ENCODE measurements around the gene C18orf32. TPM values are rescaled to one million over a fixed set of nuclear protein-coding genes. Genes with fewer than 3 reads are reported as not detected.
"Not testable (repeated sequence)": the region's sequence is repeated elsewhere in the genome, so short reads cannot be mapped to it uniquely, and the experiment has no call there.

C18orf32 gene
- total and polyA plus RNA-seq, 4 donors = 37.9 to 53.3 (median 44.8) TPM

- DNase-seq; intact Hi-C loops (cut with DNase I); H3K27ac ChIP-seq (ENCODE audit: low read depth in 1 of 2, low read length in 2 of 2); H3K9me3 ChIP-seq (ENCODE audit: control insufficient read depth, low read length); H3K27me3 ChIP-seq (ENCODE audit: control insufficient read depth in 1 of 2, insufficient read depth in 2 of 2, low read length in 1 of 2); H3K4me1 ChIP-seq (ENCODE audit: control insufficient read depth in 1 of 2, insufficient read depth in 2 of 2, low read length in 2 of 2); H3K36me3 ChIP-seq (ENCODE audit: control insufficient read depth in 1 of 2, insufficient read depth in 2 of 2, low read length in 1 of 2); ATAC-seq (ENCODE audit: low FRiP score); H3K4me3 ChIP-seq (ENCODE audit: low read length in 2 of 2): not testable (repeated sequence)
- 93% methylated on average over 7 of the region's 7 CpGs for WGBS, 2 donors
These were observed 36.6 kb upstream of the C18orf32 start for GRCh38 chr18:49523580-49524093.

GRCh38 chr18:49521216-49521835 is 34.3 kb upstream of the C18orf32 start:
- Histone ChIP-seq H3K27ac (ENCODE audit: low read depth in 1 of 2, low read length in 2 of 2) (no peak overlapping the region), H3K9me3 (ENCODE audit: control insufficient read depth, low read length) (no peaks in the 10 kb centered on the region), H3K4me1 (ENCODE audit: control insufficient read depth in 1 of 2, insufficient read depth in 2 of 2, low read length in 2 of 2) (no peaks in the 10 kb centered on the region), H3K27me3 (ENCODE audit: control insufficient read depth in 1 of 2, insufficient read depth in 2 of 2, low read length in 1 of 2) (no peaks in the 10 kb centered on the region), H3K36me3 (ENCODE audit: control insufficient read depth in 1 of 2, insufficient read depth in 2 of 2, low read length in 1 of 2) (no peaks in the 10 kb centered on the region), H3K4me3 (ENCODE audit: low read length in 2 of 2) (no peak overlapping the region)
- intact Hi-C loops (cut with DNase I) = no loop called here
- WGBS, 2 donors = 88 to 92% methylated on average over 7 of the region's 7 CpGs
- no peak for DNase-seq
- ATAC-seq (ENCODE audit: low FRiP score) = no peak

- Histone ChIP-seq H3K27me3 (ENCODE audit: control insufficient read depth in 1 of 2, insufficient read depth in 2 of 2, low read length in 1 of 2) (no peaks in the 10 kb centered on the region), H3K4me1 (ENCODE audit: control insufficient read depth in 1 of 2, insufficient read depth in 2 of 2, low read length in 2 of 2) (no peaks in the 10 kb centered on the region), H3K36me3 (ENCODE audit: control insufficient read depth in 1 of 2, insufficient read depth in 2 of 2, low read length in 1 of 2) (no peaks in the 10 kb centered on the region), H3K27ac (ENCODE audit: low read depth in 1 of 2, low read length in 2 of 2) (no peak overlapping the region), H3K9me3 (ENCODE audit: control insufficient read depth, low read length) (no peaks in the 10 kb centered on the region), H3K4me3 (ENCODE audit: low read length in 2 of 2) (no peak overlapping the region)
- 76 to 79% methylated on average over 2 of the region's 2 CpGs for WGBS, 2 donors
- intact Hi-C loops (cut with DNase I) = no loop called here
- DNase-seq (no peak), ATAC-seq (ENCODE audit: low FRiP score) (no peak)
These were observed 33.7 kb upstream of the C18orf32 start for GRCh38 chr18:49520661-49521145.

- Histone ChIP-seq H3K9me3 (ENCODE audit: control insufficient read depth, low read length) (no peaks in the 10 kb centered on the region), H3K4me1 (ENCODE audit: control insufficient read depth in 1 of 2, insufficient read depth in 2 of 2, low read length in 2 of 2) (no peaks in the 10 kb centered on the region), H3K27ac (ENCODE audit: low read depth in 1 of 2, low read length in 2 of 2) (no peak overlapping the region), H3K4me3 (ENCODE audit: low read length in 2 of 2) (no peak overlapping the region), H3K27me3 (ENCODE audit: control insufficient read depth in 1 of 2, insufficient read depth in 2 of 2, low read length in 1 of 2) (no peaks in the 10 kb centered on the region), H3K36me3 (ENCODE audit: control insufficient read depth in 1 of 2, insufficient read depth in 2 of 2, low read length in 1 of 2) (no peaks in the 10 kb centered on the region)
- no peak for DNase-seq
- ATAC-seq (ENCODE audit: low FRiP score) = no peak
- intact Hi-C loops (cut with DNase I) = no loop called here
- 78 to 80% methylated on average over 10 of the region's 10 CpGs for WGBS, 2 donors
These were observed 32.3 kb upstream of the C18orf32 start for GRCh38 chr18:49519101-49519971.

GRCh38 chr18:49517483-49517882 is 30.4 kb upstream of the C18orf32 start:
- no peaks in the 10 kb centered on the region for H3K27me3 ChIP-seq (ENCODE audit: control insufficient read depth in 1 of 2, insufficient read depth in 2 of 2, low read length in 1 of 2)
- H3K4me3 ChIP-seq (ENCODE audit: low read length in 2 of 2) = no peak overlapping the region
- DNase-seq = no peak
- no peak overlapping the region for H3K27ac ChIP-seq (ENCODE audit: low read depth in 1 of 2, low read length in 2 of 2)
- H3K9me3 ChIP-seq (ENCODE audit: control insufficient read depth, low read length) = no peaks in the 10 kb centered on the region
- no peaks in the 10 kb centered on the region for H3K4me1 ChIP-seq (ENCODE audit: control insufficient read depth in 1 of 2, insufficient read depth in 2 of 2, low read length in 2 of 2)
- no peaks in the 10 kb centered on the region for H3K36me3 ChIP-seq (ENCODE audit: control insufficient read depth in 1 of 2, insufficient read depth in 2 of 2, low read length in 1 of 2)
- WGBS, 2 donors = 84 to 91% methylated on average over 2 of the region's 2 CpGs
- ATAC-seq (ENCODE audit: low FRiP score) = no peak
- intact Hi-C loops (cut with DNase I) = no loop called here

- ATAC-seq (ENCODE audit: low FRiP score) = no peak
- intact Hi-C loops (cut with DNase I) = no loop called here
- 92 to 93% methylated on average over 3 of the region's 3 CpGs for WGBS, 2 donors
These were observed 28.5 kb upstream of the C18orf32 start for GRCh38 chr18:49515516-49515915.

GRCh38 chr18:49515003-49515402 is 28.0 kb upstream of the C18orf32 start:
- H3K36me3 ChIP-seq (ENCODE audit: control insufficient read depth in 1 of 2, insufficient read depth in 2 of 2, low read length in 1 of 2); intact Hi-C loops (cut with DNase I); H3K4me3 ChIP-seq (ENCODE audit: low read length in 2 of 2); DNase-seq; H3K9me3 ChIP-seq (ENCODE audit: control insufficient read depth, low read length); ATAC-seq (ENCODE audit: low FRiP score); H3K27me3 ChIP-seq (ENCODE audit: control insufficient read depth in 1 of 2, insufficient read depth in 2 of 2, low read length in 1 of 2); H3K27ac ChIP-seq (ENCODE audit: low read depth in 1 of 2, low read length in 2 of 2); H3K4me1 ChIP-seq (ENCODE audit: control insufficient read depth in 1 of 2, insufficient read depth in 2 of 2, low read length in 2 of 2): not testable (repeated sequence)
- 78 to 82% methylated on average over 5 of the region's 5 CpGs for WGBS, 2 donors

More at GRCh38 chr18:49515516-49515915, 28.5 kb upstream of the C18orf32 start:
- no peak overlapping the region for H3K4me3 ChIP-seq (ENCODE audit: low read length in 2 of 2)
- H3K9me3 ChIP-seq (ENCODE audit: control insufficient read depth, low read length) = no peaks in the 10 kb centered on the region
- H3K4me1 ChIP-seq (ENCODE audit: control insufficient read depth in 1 of 2, insufficient read depth in 2 of 2, low read length in 2 of 2) = no peaks in the 10 kb centered on the region
- no peak overlapping the region for H3K27ac ChIP-seq (ENCODE audit: low read depth in 1 of 2, low read length in 2 of 2)
- no peak for DNase-seq
- H3K36me3 ChIP-seq (ENCODE audit: control insufficient read depth in 1 of 2, insufficient read depth in 2 of 2, low read length in 1 of 2) = no peaks in the 10 kb centered on the region
- no peaks in the 10 kb centered on the region for H3K27me3 ChIP-seq (ENCODE audit: control insufficient read depth in 1 of 2, insufficient read depth in 2 of 2, low read length in 1 of 2)

- intact Hi-C loops (cut with DNase I) = no loop called here
- no peaks in the 10 kb centered on the region for H3K9me3 ChIP-seq (ENCODE audit: control insufficient read depth, low read length)
- DNase-seq (no peak), ATAC-seq (ENCODE audit: low FRiP score) (no peak)
- H3K4me1 ChIP-seq (ENCODE audit: control insufficient read depth in 1 of 2, insufficient read depth in 2 of 2, low read length in 2 of 2) = no peaks in the 10 kb centered on the region
- WGBS, 2 donors = 73 to 74% methylated on average over 9 of the region's 9 CpGs
- H3K27me3 ChIP-seq (ENCODE audit: control insufficient read depth in 1 of 2, insufficient read depth in 2 of 2, low read length in 1 of 2) = no peaks in the 10 kb centered on the region
- no peaks in the 10 kb centered on the region for H3K36me3 ChIP-seq (ENCODE audit: control insufficient read depth in 1 of 2, insufficient read depth in 2 of 2, low read length in 1 of 2)
- no peak overlapping the region for H3K27ac ChIP-seq (ENCODE audit: low read depth in 1 of 2, low read length in 2 of 2)
- no peak overlapping the region for H3K4me3 ChIP-seq (ENCODE audit: low read length in 2 of 2)
These were observed 27.5 kb upstream of the C18orf32 start for GRCh38 chr18:49514577-49514976.
